Measurements from ENCODE around the gene PLAGL1. TPM values are rescaled to one million over a fixed set of nuclear protein-coding genes. Genes with fewer than 3 reads are reported as not detected.

Gene PLAGL1
- total RNA-seq (2022; extraction: Qiagen RNA extraction; ENCODE audit: low read depth) = 6.5 to 9.9 TPM (median 6.9 TPM) in 5 replicates

GRCh38 chr6:144008120-144008811 lies at the start of gene PLAGL1:
PLAGL1 (minus strand) TSS chr6:144008259; CDS start chr6:143948136, 60,123 bp downstream.

Other genes with a start within 250 kb of the PLAGL1 start
- gene LTV1, start 164.9 kb downstream of the PLAGL1 start, total RNA-seq (2022; extraction: Qiagen RNA extraction; ENCODE audit: low read depth) = 31.1 to 43.0 TPM (median 36.5 TPM) in 5 replicates
- not detected in 5 replicates for gene ZC2HC1B, start 143.8 kb downstream of the PLAGL1 start, total RNA-seq (2022; extraction: Qiagen RNA extraction; ENCODE audit: low read depth)
- gene SF3B5, start 87.3 kb upstream of the PLAGL1 start, total RNA-seq (2022; extraction: Qiagen RNA extraction; ENCODE audit: low read depth) = 171 to 220 TPM (median 201 TPM) in 5 replicates
- gene STX11, start 142.3 kb upstream of the PLAGL1 start, total RNA-seq (2022; extraction: Qiagen RNA extraction; ENCODE audit: low read depth) = 2.1 to 2.6 TPM (median 2.5 TPM) in 5 replicates